HCT116 (cell line): ENCODE measurements around the gene OR7G3.

Source experiments
- ATF3 ChIP-seq: IDR thresholded peaks from 2 replicates; pipeline ENCODE4 v1.6.1; 2012
- CTCF ChIP-seq, 3 experiments: fragments of 200-600 bp in 1 of 3; sonication (generic) in 1 of 3; IDR thresholded peaks in 2 of 3; conservative IDR thresholded peaks in 1 of 3; 2 replicates each; pipeline ENCODE4 v1.5.1; 2012 to 2017; ENCODE audit warnings: low read depth in 2 of 3, low read length in 2 of 3, antibody characterized with exemption in 1 of 3, borderline replicate concordance in 1 of 3, control low read depth in 1 of 3, mild to moderate bottlenecking in 1 of 3, mixed read lengths in 1 of 3, mixed run types in 1 of 3, moderate library complexity in 1 of 3; ENCODE audit not compliant: insufficient read depth in 1 of 3
- EZH2 ChIP-seq: fragments of 200-600 bp; sonication (generic); IDR thresholded peaks from 2 replicates; pipeline ENCODE4 v1.6.1; 2017; ENCODE audit warnings: antibody characterized with exemption, mixed run types
- MAX ChIP-seq: IDR thresholded peaks from 2 replicates; pipeline ENCODE4 v1.6.1; 2012
- POLR2A ChIP-seq: IDR thresholded peaks from 2 replicates; pipeline ENCODE4 v1.7.0; 2011; ENCODE audit warnings: borderline replicate concordance; ENCODE audit not compliant: insufficient read depth, insufficient read length; ENCODE audit errors: extremely low read depth
- POLR2AphosphoS5 ChIP-seq: IDR thresholded peaks from 2 replicates; pipeline ENCODE4 v1.6.1; 2011; ENCODE audit warnings: mild to moderate bottlenecking, low read depth, low read length, moderate library complexity
- RAD21 ChIP-seq: IDR thresholded peaks from 2 replicates; pipeline ENCODE4 v1.6.1; 2012; ENCODE audit warnings: low read depth, mild to moderate bottlenecking
- SIN3A ChIP-seq: IDR thresholded peaks from 2 replicates; pipeline ENCODE4 v1.6.1; 2012; ENCODE audit warnings: low read depth
- SRF ChIP-seq: IDR thresholded peaks from 2 replicates; pipeline ENCODE4 v1.6.1; 2012; ENCODE audit warnings: low read depth
- ZFX ChIP-seq: fragments of 450-650 bp; IDR thresholded peaks from 2 replicates; pipeline ENCODE4 v1.6.1; 2017

GRCh38 chr19:9116547-9116946 lies 10.2 kb downstream of the OR7G3 start:
- TF ChIP-seq CTCF (IDR thresholded peaks at IDR 0.05 in 2 of 3, conservative IDR thresholded peaks at IDR 0.05 in 1 of 3; ENCODE audit: borderline replicate concordance in 1 of 3, insufficient read depth in 1 of 3, low read depth in 2 of 3, low read length in 2 of 3) (no peak), POLR2AphosphoS5 (no peak), SIN3A (no peak), MAX (no peak), EZH2 (no peak), POLR2A (no peak), ATF3 (no peak), SRF (no peak), RAD21 (no peak), ZFX (no peak)
